Psoas muscle (tissue), 8 donors: Measurements from ENCODE around the gene ZSWIM6. TPM values are rescaled to one million over a fixed set of nuclear protein-coding genes. Genes with fewer than 3 reads are reported as not detected.

Experiments
- ATAC-seq, 4 donors: fragments of 200-7000 bp; cut with Tn5 transposase; one replicate each; pipeline ENCODE4 v1.9.1; 2020; ENCODE audit warnings: moderate library complexity in 3 of 4, mild to moderate bottlenecking in 2 of 4
- DNase-seq, 2 donors: peaks; one replicate each; pipeline ENCODE4 v3.0.0-alpha.2; 2020
- H3K27ac ChIP-seq: fragments of 200-600 bp; one replicate; pipeline ENCODE4 v1.8.0; 2022
- H3K27me3 ChIP-seq, 3 donors: fragments of 200-600 bp in 1 of 3; one replicate each; pipeline versions ENCODE4 v1.6.1 to v1.8.0; 2013 to 2022; ENCODE audit warnings: low read length in 2 of 3, mild to moderate bottlenecking in 2 of 3, moderate library complexity in 1 of 3; ENCODE audit not compliant: insufficient read depth in 3 of 3
- H3K36me3 ChIP-seq, 2 donors: fragments of 200-600 bp in 1 of 2; one replicate each; pipeline versions ENCODE4 v1.6.1 to v1.8.0; 2013 to 2022; ENCODE audit warnings: low read depth in 1 of 2, mild to moderate bottlenecking in 1 of 2, moderate library complexity in 1 of 2; ENCODE audit not compliant: insufficient read depth in 1 of 2
- H3K4me1 ChIP-seq: fragments of 200-600 bp; one replicate; pipeline ENCODE4 v1.8.0; 2022
- H3K4me3 ChIP-seq: fragments of 200-600 bp; one replicate; pipeline ENCODE4 v1.8.0; 2022; ENCODE audit warnings: mild to moderate bottlenecking
- H3K9me3 ChIP-seq: fragments of 200-600 bp; one replicate; pipeline ENCODE4 v1.8.0; 2022
- WGBS, 3 donors: extraction: QIAGEN DNeasy Blood & Tissue Kit; methylation state at CpG; one replicate each; pipeline versions ENCODE4 v1.1.6 to v1.1.7; 2013; 5-methylcytosine and 5-hydroxymethylcytosine counted together
- intact Hi-C, 2 donors: fragments of 100-400 bp; cut with DNase I; formaldehyde crosslinking; loops; one replicate each; pipeline versions ENCODE4 v1.11.0 to v1.14.2; 2022
- polyA plus RNA-seq, 3 donors: library from polyadenylated mRNA; stranded (reverse); fragments of 200-250 nt; gene quantifications; one replicate each; pipeline ENCODE4 v1.2.3, GENCODE V29; 2013
- total RNA-seq, 4 donors: library from RNA; stranded (reverse); fragmentation: NEBNext Ultra II Directional in 2 of 4; extraction: Animal tissue kit (Norgen Biotek cat#: 25700) in 2 of 4; gene quantifications; one replicate each; pipeline versions ENCODE4 v1.2.1 to v1.2.4, GENCODE V29; 2021 to 2023
- TF ChIP-seq, protein P1 (sequence below): fragments of 200-600 bp; IDR thresholded peaks from one replicate; pipeline ENCODE4 v1.8.0; 2022; ENCODE audit warnings: antibody characterized with exemption
- donor health status: healthy with polysubstance abuse.
- donor health status: DM: no; HTN: no; CAD: no; lungs with moderate emphysema.
- donor health status: Bipolar disorder and iron deficiency.
- donor health status: healthy.
- donor health status: DM: yes; HTN: yes; CAD: no.
- donor health status: DM: no; HTN: no; CAD: no.
- donor health status: DM: no; HTN: no; CAD: no.
- donor health status: DM: yes; HTN: yes; CAD: no.

The ZSWIM6 gene
- total and polyA plus RNA-seq, 7 donors = 1.4 to 6.3 (median 4.0) TPM

DNA sequence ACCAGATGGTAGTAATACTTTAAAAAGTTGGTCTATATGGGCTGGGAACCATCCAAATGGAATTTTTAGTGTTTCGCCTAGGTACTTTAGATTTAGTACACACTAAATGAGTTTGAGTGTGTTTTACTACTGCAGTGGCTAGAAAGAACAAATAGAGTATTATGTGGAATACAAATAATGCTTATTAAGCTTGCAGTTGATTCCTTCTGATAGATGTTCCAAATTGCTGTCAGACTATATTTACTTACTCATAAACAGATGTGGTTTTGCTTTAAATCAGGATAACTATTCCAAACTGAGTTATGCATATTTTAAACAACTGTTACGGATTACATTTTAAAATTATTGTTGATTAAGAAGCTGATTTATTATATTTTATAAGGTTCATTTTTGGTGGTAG lies 103.3 kb downstream of the ZSWIM6 start:
- intact Hi-C loops = no loop called here
- TF ChIP-seq, protein P1, sequence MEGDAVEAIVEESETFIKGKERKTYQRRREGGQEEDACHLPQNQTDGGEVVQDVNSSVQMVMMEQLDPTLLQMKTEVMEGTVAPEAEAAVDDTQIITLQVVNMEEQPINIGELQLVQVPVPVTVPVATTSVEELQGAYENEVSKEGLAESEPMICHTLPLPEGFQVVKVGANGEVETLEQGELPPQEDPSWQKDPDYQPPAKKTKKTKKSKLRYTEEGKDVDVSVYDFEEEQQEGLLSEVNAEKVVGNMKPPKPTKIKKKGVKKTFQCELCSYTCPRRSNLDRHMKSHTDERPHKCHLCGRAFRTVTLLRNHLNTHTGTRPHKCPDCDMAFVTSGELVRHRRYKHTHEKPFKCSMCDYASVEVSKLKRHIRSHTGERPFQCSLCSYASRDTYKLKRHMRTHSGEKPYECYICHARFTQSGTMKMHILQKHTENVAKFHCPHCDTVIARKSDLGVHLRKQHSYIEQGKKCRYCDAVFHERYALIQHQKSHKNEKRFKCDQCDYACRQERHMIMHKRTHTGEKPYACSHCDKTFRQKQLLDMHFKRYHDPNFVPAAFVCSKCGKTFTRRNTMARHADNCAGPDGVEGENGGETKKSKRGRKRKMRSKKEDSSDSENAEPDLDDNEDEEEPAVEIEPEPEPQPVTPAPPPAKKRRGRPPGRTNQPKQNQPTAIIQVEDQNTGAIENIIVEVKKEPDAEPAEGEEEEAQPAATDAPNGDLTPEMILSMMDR = no peak
- Histone ChIP-seq H3K4me3 (no peak overlapping the region), H3K36me3 (no peaks in the 10 kb centered on the region), H3K27ac (no peak overlapping the region), H3K9me3 (no peaks in the 10 kb centered on the region), H3K27me3 (no peaks in the 10 kb centered on the region), H3K4me1 (no peaks in the 10 kb centered on the region)
- DNase-seq (no peak), ATAC-seq (no peak)
- WGBS, 3 donors = 85 to 90% (median 88%) methylated on average over 2 of the region's 2 CpGs

DNA sequence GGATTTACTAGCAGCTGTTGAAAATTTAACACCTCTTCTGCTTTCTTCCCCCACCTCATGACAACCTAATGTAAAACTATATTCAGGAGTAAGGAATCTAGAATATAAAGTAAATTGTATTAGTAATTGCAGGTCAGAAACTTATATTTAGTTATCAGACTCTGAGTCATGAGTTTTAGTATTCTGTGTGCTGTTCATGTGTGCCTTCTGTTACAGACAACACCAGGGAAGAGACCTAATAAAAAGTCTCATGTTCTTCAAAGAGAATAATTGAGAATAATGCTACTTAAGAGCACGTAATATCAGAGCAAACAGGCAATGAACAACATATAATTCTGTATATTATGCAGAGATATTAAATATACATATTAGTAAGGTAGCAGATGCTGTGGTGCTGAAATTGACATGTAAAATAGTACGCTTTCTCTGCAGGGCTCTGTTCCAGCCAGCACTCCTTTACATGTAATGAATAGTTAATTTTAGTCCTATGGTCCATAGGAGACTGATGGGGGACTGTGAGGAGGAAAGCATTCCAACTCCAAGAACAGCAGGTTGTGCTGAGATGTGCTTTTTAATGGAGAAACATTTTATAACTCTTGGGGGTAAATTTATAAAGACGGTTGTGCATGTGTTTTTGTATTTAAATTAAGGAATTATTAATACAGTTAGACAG lies 106.4 kb downstream of the ZSWIM6 start:
- no peak for ATAC-seq
- Histone ChIP-seq H3K4me3 (no peak overlapping the region), H3K9me3 (peaks cover 14% of the 10 kb centered on the region), H3K27ac (no peak overlapping the region), H3K36me3 (no peaks in the 10 kb centered on the region), H3K27me3 (no peaks in the 10 kb centered on the region), H3K4me1 (no peaks in the 10 kb centered on the region)
- TF ChIP-seq, protein P1 = no peak
- 81 to 87% (median 81%) methylated on average over 3 of the region's 3 CpGs for WGBS, 3 donors
- no peak for DNase-seq
- intact Hi-C loops = no loop called here

DNA sequence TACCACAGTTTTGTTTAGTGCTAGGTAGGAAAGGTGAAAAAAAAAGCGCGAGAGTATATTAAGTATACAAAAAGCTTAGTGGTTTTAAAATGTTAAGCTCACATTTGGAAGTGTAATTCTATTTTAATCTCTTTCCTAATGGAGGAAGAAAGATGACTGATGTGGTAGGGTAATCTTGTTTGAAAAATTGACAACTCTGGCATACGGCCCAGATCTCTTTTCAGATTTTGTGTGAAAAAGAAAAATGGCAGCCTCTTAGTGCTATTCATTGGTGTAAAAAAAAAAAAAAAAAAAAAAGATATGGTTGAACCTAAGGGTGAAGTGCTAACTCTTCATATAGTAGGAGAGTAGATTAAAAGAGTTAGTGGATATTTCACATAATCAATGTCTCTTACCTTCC lies 108.0 kb downstream of the ZSWIM6 start:
- intact Hi-C loops = no loop called here
- Histone ChIP-seq H3K9me3 (peaks cover 14% of the 10 kb centered on the region), H3K4me3 (no peak overlapping the region), H3K36me3 (no peaks in the 10 kb centered on the region), H3K27me3 (no peaks in the 10 kb centered on the region), H3K4me1 (no peaks in the 10 kb centered on the region), H3K27ac (no peak overlapping the region)
- WGBS, 3 donors = 91 to 96% (median 94%) methylated on average over 3 of the region's 3 CpGs
- TF ChIP-seq, protein P1 = no peak
- no peak for DNase-seq
- no peak for ATAC-seq

DNA sequence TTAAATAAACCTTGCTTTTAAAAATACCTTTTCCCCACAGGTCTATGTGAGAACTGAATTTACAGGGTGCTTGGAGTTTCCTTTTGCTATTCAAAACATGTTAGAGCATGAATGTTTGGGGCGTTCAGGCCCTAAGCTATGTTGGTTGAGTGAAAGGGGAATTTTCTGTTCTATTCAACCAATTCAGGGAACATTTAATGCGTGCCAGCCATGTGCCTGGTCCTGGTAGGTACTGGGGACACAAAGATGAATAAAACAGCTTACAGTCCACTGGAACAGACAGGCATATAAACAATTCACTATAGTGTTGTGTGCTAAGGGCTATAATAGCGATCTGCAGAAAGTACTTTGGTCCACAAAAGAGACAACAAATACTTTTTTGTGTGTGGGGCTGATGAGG lies 108.5 kb downstream of the ZSWIM6 start:
- no peak overlapping the region for H3K27ac ChIP-seq
- no peaks in the 10 kb centered on the region for H3K36me3 ChIP-seq
- TF ChIP-seq, protein P1 = no peak
- no peak overlapping the region for H3K4me3 ChIP-seq
- H3K9me3 ChIP-seq = peaks cover 14% of the 10 kb centered on the region
- ATAC-seq (no peak), DNase-seq (no peak)
- no peaks in the 10 kb centered on the region for H3K27me3 ChIP-seq
- intact Hi-C loops = no loop called here
- H3K4me1 ChIP-seq = no peaks in the 10 kb centered on the region
- 65 to 87% (median 80%) methylated on average over 3 of the region's 3 CpGs for WGBS, 3 donors

DNA sequence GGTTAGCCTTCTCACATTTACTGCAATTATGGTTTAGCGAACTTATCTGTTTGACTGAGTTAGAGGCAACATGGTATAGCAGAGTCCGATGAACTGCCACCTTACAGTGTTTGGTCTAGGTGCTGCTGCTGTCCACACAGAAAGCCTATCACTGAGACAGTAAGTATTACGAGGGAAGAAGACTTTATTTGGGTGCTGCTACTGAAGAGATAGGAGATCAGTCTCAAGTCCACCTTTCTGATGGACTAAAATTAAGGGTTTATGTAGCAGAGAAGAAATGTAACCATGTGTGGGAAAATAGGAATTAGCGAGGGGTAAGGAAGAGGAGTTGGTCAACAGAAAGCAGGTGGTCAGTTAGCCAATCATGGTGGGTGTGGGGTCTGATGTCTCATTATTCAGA lies 109.7 kb downstream of the ZSWIM6 start:
- TF ChIP-seq, protein P1 = no peak
- no peak for DNase-seq
- Histone ChIP-seq H3K36me3 (no peaks in the 10 kb centered on the region), H3K9me3 (peaks cover 14% of the 10 kb centered on the region), H3K27me3 (no peaks in the 10 kb centered on the region), H3K4me1 (no peaks in the 10 kb centered on the region), H3K27ac (no peak overlapping the region), H3K4me3 (no peak overlapping the region)
- intact Hi-C loops = no loop called here
- ATAC-seq = no peak
- 97 to 99% (median 98%) methylated on average over 4 of the region's 4 CpGs for WGBS, 3 donors
